Prostate gland (tissue), 2 donors: ENCODE results near the gene SMIM22. TPM values are rescaled to one million over a fixed set of nuclear protein-coding genes. Genes with fewer than 3 reads are reported as not detected.

ENCODE experiments used
- DNase-seq: peaks from one replicate; pipeline ENCODE4 v3.0.0-alpha.2; 2019; ENCODE audit warnings: low spot score
- H3K27ac ChIP-seq, 2 donors: fragments of 200-600 bp; sonication (generic); 2 replicates each; pipeline ENCODE4 v1.5.1; 2017 to 2019
- H3K27me3 ChIP-seq: fragments of 200-600 bp; sonication (generic); replicated peaks from 2 replicates; pipeline ENCODE4 v1.5.1; 2019; ENCODE audit not compliant: insufficient read depth
- H3K36me3 ChIP-seq, 2 donors: fragments of 200-600 bp; sonication (generic); 1 replicate in 1 of 2; 2 replicates in 1 of 2; pipeline versions ENCODE4 v1.5.1 to v1.8.1; 2017 to 2019
- H3K4me1 ChIP-seq: fragments of 200-600 bp; sonication (generic); replicated peaks from 2 replicates; pipeline ENCODE4 v1.5.1; 2019
- H3K4me3 ChIP-seq, 2 donors: fragments of 200-600 bp; sonication (generic); 2 replicates each; pipeline ENCODE4 v1.5.1; 2017 to 2019
- H3K9me3 ChIP-seq: fragments of 200-600 bp; sonication (generic); 2 replicates; pipeline ENCODE4 v1.5.1; 2017
- POLR2A ChIP-seq: fragments of 450-650 bp; IDR thresholded peaks from one replicate; pipeline ENCODE4 v1.6.1; 2016; ENCODE audit warnings: antibody characterized with exemption, mild to moderate bottlenecking
- POLR2AphosphoS5 ChIP-seq: sonication (generic); formaldehyde crosslinking; IDR thresholded peaks from one replicate; pipeline ENCODE4 v1.6.1; 2017; ENCODE audit warnings: antibody characterized with exemption
- WGBS: methylation state at CpG from one replicate; pipeline ENCODE4 v1.1.5; 2018; 5-methylcytosine and 5-hydroxymethylcytosine counted together
- intact Hi-C: fragments of 100-400 bp; cut with DNase I; formaldehyde crosslinking; loops from one replicate; pipeline ENCODE4 v1.14.2; 2022
- total RNA-seq, 2 donors: library from RNA; depleted of rRNA; stranded (reverse); fragments of >200 nt; gene quantifications; one replicate each; pipeline ENCODE4 v1.1.0, GENCODE V29; 2016
- TF ChIP-seq, protein P1 (sequence below), 4 experiments: fragments of 200-600 bp in 2 of 4; fragments of 450-650 bp in 2 of 4; sonication (generic) in 2 of 4; IDR thresholded peaks; 1 replicate in 3 of 4; 2 replicates in 1 of 4; pipeline ENCODE4 v1.5.1; 2016 to 2019; ENCODE audit warnings: antibody characterized with exemption in 4 of 4, mild to moderate bottlenecking in 2 of 4, moderate library complexity in 2 of 4

Gene SMIM22
- total RNA-seq, 2 donors from 2014 or later, result 5.6 to 29.0 TPM

DNA sequence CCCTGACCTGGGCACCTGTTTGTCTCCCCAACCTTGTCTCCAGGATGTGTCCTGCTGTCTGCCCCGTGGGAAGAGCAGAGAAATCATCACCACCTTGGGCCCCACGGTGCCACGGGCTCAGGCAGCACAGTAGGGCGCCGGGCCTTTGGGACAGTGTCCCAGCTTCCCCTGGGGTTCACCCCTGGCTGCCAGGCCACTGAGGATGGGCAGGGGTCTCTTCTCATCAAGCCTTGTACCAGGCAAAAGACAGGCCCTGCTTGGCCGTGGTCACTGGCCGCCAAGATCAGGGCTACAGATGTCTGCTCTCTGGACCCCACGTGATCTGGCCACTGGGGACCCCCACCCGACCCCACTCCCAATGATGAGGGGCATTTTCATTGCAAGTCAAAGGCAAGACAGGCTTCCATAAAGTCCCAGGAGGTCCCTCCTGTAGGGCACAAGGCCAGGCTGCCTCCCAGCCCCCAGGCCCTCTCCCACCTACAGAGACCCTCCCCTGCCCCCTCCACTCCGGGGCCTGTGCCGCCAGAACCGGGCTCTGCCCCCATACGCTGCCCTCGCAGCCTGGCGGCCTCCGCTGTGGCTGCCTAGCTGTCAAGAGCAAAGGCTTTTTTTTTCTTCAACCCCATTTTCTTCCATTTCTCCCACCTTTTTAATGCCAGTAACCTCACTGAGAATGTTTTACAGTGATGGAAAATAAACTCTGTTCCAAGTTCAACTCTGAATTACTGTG is 46.3 kb upstream of the SMIM22 start:
- H3K36me3 ChIP-seq, result peaks cover 10 to 20% of the 10 kb centered on the region in 2 donors
- H3K9me3 ChIP-seq, result no peaks in the 10 kb centered on the region
- no peak overlapping the region for H3K27ac ChIP-seq
- DNase-seq, result no peak
- TF ChIP-seq POLR2AphosphoS5 (no peak), POLR2A (no peak)
- TF ChIP-seq, protein P1, sequence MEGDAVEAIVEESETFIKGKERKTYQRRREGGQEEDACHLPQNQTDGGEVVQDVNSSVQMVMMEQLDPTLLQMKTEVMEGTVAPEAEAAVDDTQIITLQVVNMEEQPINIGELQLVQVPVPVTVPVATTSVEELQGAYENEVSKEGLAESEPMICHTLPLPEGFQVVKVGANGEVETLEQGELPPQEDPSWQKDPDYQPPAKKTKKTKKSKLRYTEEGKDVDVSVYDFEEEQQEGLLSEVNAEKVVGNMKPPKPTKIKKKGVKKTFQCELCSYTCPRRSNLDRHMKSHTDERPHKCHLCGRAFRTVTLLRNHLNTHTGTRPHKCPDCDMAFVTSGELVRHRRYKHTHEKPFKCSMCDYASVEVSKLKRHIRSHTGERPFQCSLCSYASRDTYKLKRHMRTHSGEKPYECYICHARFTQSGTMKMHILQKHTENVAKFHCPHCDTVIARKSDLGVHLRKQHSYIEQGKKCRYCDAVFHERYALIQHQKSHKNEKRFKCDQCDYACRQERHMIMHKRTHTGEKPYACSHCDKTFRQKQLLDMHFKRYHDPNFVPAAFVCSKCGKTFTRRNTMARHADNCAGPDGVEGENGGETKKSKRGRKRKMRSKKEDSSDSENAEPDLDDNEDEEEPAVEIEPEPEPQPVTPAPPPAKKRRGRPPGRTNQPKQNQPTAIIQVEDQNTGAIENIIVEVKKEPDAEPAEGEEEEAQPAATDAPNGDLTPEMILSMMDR (IDR thresholded peaks at IDR 0.05), result no peak
- H3K4me3 ChIP-seq, result no peak overlapping the region
- no peaks in the 10 kb centered on the region for H3K4me1 ChIP-seq
- no peaks in the 10 kb centered on the region for H3K27me3 ChIP-seq
- 92% methylated on average over 16 of the region's 16 CpGs for WGBS
- intact Hi-C loops, result no loop called here

DNA sequence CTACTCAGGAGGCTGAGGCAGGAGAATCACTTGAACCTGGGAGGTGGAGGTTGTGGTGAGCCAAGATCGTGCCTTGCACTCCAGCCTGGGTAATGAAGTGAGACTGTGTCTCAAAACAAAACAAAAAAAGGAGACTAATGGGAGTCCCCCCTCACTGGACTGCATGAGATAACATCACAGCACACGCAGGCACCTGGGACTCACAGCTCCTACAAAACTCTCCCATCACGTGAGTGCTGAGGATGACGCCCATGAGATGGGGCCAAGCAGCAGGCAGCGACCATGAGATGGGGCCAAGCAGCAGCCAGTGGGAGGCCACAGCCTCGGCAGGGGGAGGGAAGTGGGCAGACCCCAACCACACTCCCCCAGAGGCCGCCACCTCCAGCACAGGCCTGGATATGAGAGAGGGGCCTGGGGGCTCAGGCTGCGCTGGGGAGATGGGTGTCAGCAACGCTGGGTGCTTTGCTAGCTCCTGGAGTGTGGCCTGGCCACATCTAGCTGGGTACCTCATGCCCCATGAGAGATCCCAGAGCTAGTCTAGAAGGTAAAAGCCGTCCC is 45.4 kb upstream of the SMIM22 start:
- Histone ChIP-seq H3K27ac (no peak overlapping the region), H3K4me3 (no peak overlapping the region), H3K9me3 (no peaks in the 10 kb centered on the region), H3K36me3 (peaks cover 10 to 20% of the 10 kb centered on the region in 2 donors), H3K4me1 (no peaks in the 10 kb centered on the region), H3K27me3 (no peaks in the 10 kb centered on the region)
- WGBS, result 85% methylated on average over 10 of the region's 10 CpGs
- intact Hi-C loops, result no loop called here
- no peak for DNase-seq
- TF ChIP-seq POLR2AphosphoS5, result no peak
- TF ChIP-seq, protein P1 (IDR thresholded peaks at IDR 0.05), result no peak
- no peak for TF ChIP-seq POLR2A

DNA sequence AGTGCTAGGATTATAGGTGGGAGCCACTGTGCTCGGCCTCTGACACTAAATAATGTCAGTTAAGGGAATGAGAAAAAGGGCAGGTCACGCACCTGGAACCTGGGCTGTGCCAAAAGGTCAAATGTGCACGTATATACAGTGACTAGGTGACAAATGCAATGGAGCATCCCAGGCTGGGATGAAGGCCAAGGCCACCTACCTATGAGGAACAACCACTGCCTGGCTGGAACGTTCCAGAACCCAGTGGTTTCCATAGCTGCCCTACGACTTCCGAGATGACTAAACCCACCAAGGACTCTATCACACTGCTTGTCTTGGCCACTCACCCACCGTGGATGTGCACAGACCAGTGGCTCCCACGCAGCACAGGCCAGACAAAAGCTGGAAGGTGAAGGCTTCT is 44.3 kb upstream of the SMIM22 start:
- Histone ChIP-seq H3K36me3 (peaks cover 10 to 20% of the 10 kb centered on the region in 2 donors), H3K27me3 (no peaks in the 10 kb centered on the region), H3K4me1 (no peaks in the 10 kb centered on the region), H3K9me3 (no peaks in the 10 kb centered on the region), H3K4me3 (no peak overlapping the region), H3K27ac (no peak overlapping the region)
- DNase-seq, result no peak
- WGBS, result 84% methylated on average over 8 of the region's 8 CpGs
- no peak for TF ChIP-seq POLR2AphosphoS5
- TF ChIP-seq, protein P1 (IDR thresholded peaks at IDR 0.05), result no peak
- no peak for TF ChIP-seq POLR2A
- intact Hi-C loops, result no loop called here

DNA sequence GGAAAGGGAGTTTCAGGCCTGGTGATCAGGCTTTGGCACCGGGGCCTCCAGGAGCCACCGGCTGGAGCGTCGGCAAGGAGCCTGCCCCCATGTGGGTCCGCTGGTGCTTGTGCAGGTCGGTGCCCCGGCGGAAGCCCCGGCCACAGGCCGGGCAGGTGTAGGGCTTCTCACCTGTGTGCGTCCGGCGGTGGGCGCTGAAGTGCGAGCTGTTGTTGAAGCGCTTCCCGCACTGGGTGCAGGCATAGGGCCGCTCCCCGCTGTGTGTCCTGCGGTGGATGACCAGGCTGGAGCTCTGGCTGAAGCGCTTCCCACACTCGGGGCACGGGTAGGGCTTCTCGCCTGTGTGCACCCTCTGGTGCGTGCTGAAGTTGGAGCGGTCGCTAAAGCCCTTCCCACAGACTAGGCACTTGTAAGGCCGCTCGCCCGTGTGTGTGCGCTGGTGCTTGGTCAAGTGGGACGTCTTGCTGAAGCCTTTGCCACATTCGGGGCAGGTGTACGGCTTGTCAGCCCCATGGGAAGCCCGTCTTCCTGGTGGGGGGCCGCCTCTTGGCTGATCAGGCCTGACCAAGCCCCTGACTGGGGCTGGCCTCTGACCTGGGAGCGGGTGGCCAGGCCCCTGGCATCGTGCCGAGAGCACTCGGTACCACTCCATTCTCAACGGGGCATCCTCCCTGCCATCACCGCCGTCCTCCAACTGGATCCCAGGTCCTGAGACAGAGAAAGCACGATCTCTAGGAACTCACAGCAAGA is 42.6 kb upstream of the SMIM22 start:
- no peaks in the 10 kb centered on the region for H3K4me1 ChIP-seq
- no peaks in the 10 kb centered on the region for H3K9me3 ChIP-seq
- TF ChIP-seq, protein P1 (IDR thresholded peaks at IDR 0.05), result no peak
- TF ChIP-seq POLR2AphosphoS5 (no peak), POLR2A (no peak)
- peaks cover 10 to 20% of the 10 kb centered on the region in 2 donors for H3K36me3 ChIP-seq
- DNase-seq, result no peak
- H3K4me3 ChIP-seq, result no peak overlapping the region
- intact Hi-C loops, result no loop called here
- no peaks in the 10 kb centered on the region for H3K27me3 ChIP-seq
- WGBS, result 92% methylated on average over 44 of the region's 44 CpGs
- no peak overlapping the region for H3K27ac ChIP-seq
